Posterior vena cava (tissue), 2 donors: ENCODE data around the gene HTRA1. TPM values are rescaled to one million over a fixed set of nuclear protein-coding genes. Genes with fewer than 3 reads are reported as not detected.

ENCODE experiments used
- DNase-seq: peaks from one replicate; pipeline ENCODE4 v3.0.0-alpha.2; 2020; ENCODE audit warnings: low spot score
- intact Hi-C, 2 donors: fragments of 100-400 bp; cut with DNase I; formaldehyde crosslinking; loops; one replicate each; pipeline versions ENCODE4 v1.14.1 to v1.14.2; 2022 to 2023
- total RNA-seq, 2 donors: library from RNA; stranded (reverse); fragmentation: NEBNext Ultra II Directional; extraction: Animal tissue kit (Norgen Biotek cat#: 25700); gene quantifications; one replicate each; pipeline ENCODE4 v1.2.1, GENCODE V29; 2021
- donor health status: DM: yes; HTN: yes; CAD: no.
- donor health status: DM: yes; HTN: yes; CAD: no.

Gene HTRA1
- total RNA-seq, 2 donors from 2014 or later: 152 to 276 TPM

- intact Hi-C loops: no loop called here
These were observed 25.2 kb downstream of the HTRA1 start for GRCh38 chr10:122486406-122487080.

GRCh38 chr10:122487174-122487765 lies 25.9 kb downstream of the HTRA1 start:
- DNase-seq: no peak
- intact Hi-C loops: no loop called here

More at GRCh38 chr10:122486406-122487080, 25.2 kb downstream of the HTRA1 start:
- no peak for DNase-seq

GRCh38 chr10:122490268-122490667 lies 28.9 kb downstream of the HTRA1 start:
- no peak for DNase-seq
- intact Hi-C loops: no loop called here

- DNase-seq: peak; percentile 74
These were observed 29.7 kb downstream of the HTRA1 start for GRCh38 chr10:122490786-122491680.

GRCh38 chr10:122492006-122492405 lies 30.7 kb downstream of the HTRA1 start:
- intact Hi-C loops: no loop called here
- DNase-seq: no peak

More at GRCh38 chr10:122490786-122491680, 29.7 kb downstream of the HTRA1 start:
- intact Hi-C loops: no loop called here

- intact Hi-C loops: no loop called here
- no peak for DNase-seq
These were observed 31.7 kb downstream of the HTRA1 start for GRCh38 chr10:122492999-122493481.

GRCh38 chr10:122493761-122494160 lies 32.4 kb downstream of the HTRA1 start:
- no peak for DNase-seq

GRCh38 chr10:122494173-122494820 lies 32.9 kb downstream of the HTRA1 start:
- no peak for DNase-seq
- intact Hi-C loops: no loop called here

More at GRCh38 chr10:122493761-122494160, 32.4 kb downstream of the HTRA1 start:
- intact Hi-C loops: no loop called here

- intact Hi-C loops: no loop called here
- DNase-seq: peak; percentile 95
These were observed 33.5 kb downstream of the HTRA1 start for GRCh38 chr10:122494833-122495232.

- intact Hi-C loops: no loop called here
These were observed 34.3 kb downstream of the HTRA1 start for GRCh38 chr10:122495406-122496340.

GRCh38 chr10:122497241-122497640 lies 35.9 kb downstream of the HTRA1 start:
- peak; percentile 9 for DNase-seq
- intact Hi-C loops: no loop called here

More at GRCh38 chr10:122495406-122496340, 34.3 kb downstream of the HTRA1 start:
- peak; percentile 85 for DNase-seq

GRCh38 chr10:122498521-122498920 lies 37.2 kb downstream of the HTRA1 start:
- DNase-seq: peak; percentile 80
- intact Hi-C loops: no loop called here

GRCh38 chr10:122499012-122499411 lies 37.7 kb downstream of the HTRA1 start:
- peak; percentile 62 for DNase-seq
- intact Hi-C loops: no loop called here

GRCh38 chr10:122499491-122499941 lies 38.2 kb downstream of the HTRA1 start:
- peak; percentile 74 for DNase-seq
- intact Hi-C loops: no loop called here

GRCh38 chr10:122500194-122500593 lies 38.8 kb downstream of the HTRA1 start:
- intact Hi-C loops: loop anchor here in 1 of 2 donors (5.0 kb wide), 1 partner anchor 38 kb away; the partner anchor contains the start of gene HTRA1
- no peak for DNase-seq

- peak; percentile 61 for DNase-seq
- intact Hi-C loops: loop anchor here in 1 of 2 donors (5.0 kb wide), 1 partner anchor 38 kb away; the partner anchor contains the start of gene HTRA1
These were observed 39.4 kb downstream of the HTRA1 start for GRCh38 chr10:122500726-122501125.

- intact Hi-C loops: loop anchor here (1.0 to 5.0 kb wide), 2 partner anchors 41 to 44 kb away; partner anchors contain the start of gene HTRA1 (in 1 of the 2)
- peak; percentile 75 for DNase-seq
These were observed 41.7 kb downstream of the HTRA1 start for GRCh38 chr10:122503012-122503411.
